ENCODE data around the gene ASB2. TPM values are rescaled to one million over a fixed set of nuclear protein-coding genes. Genes with fewer than 3 reads are reported as not detected.

The ASB2 gene
- total RNA-seq, 1 donor from 2014 or later, result 58.6 TPM

GRCh38 chr14:93991212-93991611, 14.8 kb upstream of the ASB2 start:
- intact Hi-C loops (cut with DNase I), result no loop called here
- peak overlapping the region in 1 of 2 donors; percentile 96 for H3K27ac ChIP-seq
- DNase-seq (ENCODE audit: low spot score in 2 of 2), result no peak
- TF ChIP-seq CTCF (IDR thresholded peaks at IDR 0.05), result no peak
- no peaks in the 10 kb centered on the region for H3K36me3 ChIP-seq
- peaks cover 12 to 29% of the 10 kb centered on the region in 2 donors for H3K4me1 ChIP-seq
- H3K9me3 ChIP-seq, result no peaks in the 10 kb centered on the region
- H3K27me3 ChIP-seq, result no peaks in the 10 kb centered on the region
- H3K4me3 ChIP-seq, result no peak overlapping the region

GRCh38 chr14:93989939-93990338, 13.6 kb upstream of the ASB2 start:
- Histone ChIP-seq H3K4me3 (no peak overlapping the region), H3K9me3 (no peaks in the 10 kb centered on the region), H3K4me1 (peaks cover 3 to 27% of the 10 kb centered on the region in 2 donors), H3K27me3 (no peaks in the 10 kb centered on the region), H3K27ac (peak overlapping the region in 1 of 2 donors; percentile 96), H3K36me3 (no peaks in the 10 kb centered on the region)
- DNase-seq (ENCODE audit: low spot score in 2 of 2), result no peak
- no peak for TF ChIP-seq CTCF (IDR thresholded peaks at IDR 0.05)
- intact Hi-C loops (cut with DNase I), result loop anchor here (10.0 kb wide), 1 partner anchor 1525 kb away; the partner anchor contains the start of gene SYNE3

- intact Hi-C loops (cut with DNase I), result loop anchor here (10.0 kb wide), 1 partner anchor 1527 kb away; the partner anchor contains the start of gene SYNE3
- no peak for DNase-seq (ENCODE audit: low spot score in 2 of 2)
- H3K4me1 ChIP-seq, result peaks cover 3 to 27% of the 10 kb centered on the region in 2 donors
- peak overlapping the region; percentile 62 to 78 for H3K27ac ChIP-seq
- no peaks in the 10 kb centered on the region for H3K27me3 ChIP-seq
- no peak overlapping the region for H3K4me3 ChIP-seq
- no peak for TF ChIP-seq CTCF (IDR thresholded peaks at IDR 0.05)
- no peaks in the 10 kb centered on the region for H3K9me3 ChIP-seq
- H3K36me3 ChIP-seq, result no peaks in the 10 kb centered on the region
Measured at GRCh38 chr14:93987815-93988476, 11.6 kb upstream of the ASB2 start.

GRCh38 chr14:93987376-93987775, 11.0 kb upstream of the ASB2 start:
- intact Hi-C loops (cut with DNase I), result loop anchor here (10.0 kb wide), 1 partner anchor 1527 kb away; the partner anchor contains the start of gene SYNE3
- DNase-seq (ENCODE audit: low spot score in 2 of 2), result no peak
- no peak overlapping the region for H3K4me3 ChIP-seq
- H3K27me3 ChIP-seq, result no peaks in the 10 kb centered on the region
- H3K4me1 ChIP-seq, result peaks cover 3 to 32% of the 10 kb centered on the region in 2 donors
- H3K36me3 ChIP-seq, result no peaks in the 10 kb centered on the region
- H3K9me3 ChIP-seq, result no peaks in the 10 kb centered on the region
- no peak for TF ChIP-seq CTCF (IDR thresholded peaks at IDR 0.05)
- H3K27ac ChIP-seq, result peak overlapping the region; percentile 62 to 78

- no peak for DNase-seq (ENCODE audit: low spot score in 2 of 2)
Measured at GRCh38 chr14:93986955-93987354, 10.6 kb upstream of the ASB2 start.

More at GRCh38 chr14:93986955-93987354, 10.6 kb upstream of the ASB2 start:
- intact Hi-C loops (cut with DNase I), result loop anchor here (10.0 kb wide), 1 partner anchor 1528 kb away; the partner anchor contains the start of gene SYNE3
- Histone ChIP-seq H3K9me3 (no peaks in the 10 kb centered on the region), H3K27me3 (no peaks in the 10 kb centered on the region), H3K36me3 (no peaks in the 10 kb centered on the region), H3K4me3 (no peak overlapping the region), H3K27ac (peak overlapping the region; percentile 62 to 78), H3K4me1 (peaks cover 3 to 34% of the 10 kb centered on the region in 2 donors)
- TF ChIP-seq CTCF (IDR thresholded peaks at IDR 0.05), result no peak

Data from ascending aorta (tissue), 2 donors.